Measurements from ENCODE around the gene TOR3A.

GRCh38 chr1:179091691-179092165, 9.9 kb downstream of the TOR3A start:
- TF ChIP-seq CTCF (IDR thresholded peaks at IDR 0.05) = no peak
- TF ChIP-seq POLR2A (IDR thresholded peaks at IDR 0.05) = no peak
